ENCODE measurements around the gene CRISPLD2.
"Not testable (repeated sequence)": the region's sequence is repeated elsewhere in the genome, so short reads cannot be mapped to it uniquely, and the experiment has no call there.

The CRISPLD2 gene

DNA sequence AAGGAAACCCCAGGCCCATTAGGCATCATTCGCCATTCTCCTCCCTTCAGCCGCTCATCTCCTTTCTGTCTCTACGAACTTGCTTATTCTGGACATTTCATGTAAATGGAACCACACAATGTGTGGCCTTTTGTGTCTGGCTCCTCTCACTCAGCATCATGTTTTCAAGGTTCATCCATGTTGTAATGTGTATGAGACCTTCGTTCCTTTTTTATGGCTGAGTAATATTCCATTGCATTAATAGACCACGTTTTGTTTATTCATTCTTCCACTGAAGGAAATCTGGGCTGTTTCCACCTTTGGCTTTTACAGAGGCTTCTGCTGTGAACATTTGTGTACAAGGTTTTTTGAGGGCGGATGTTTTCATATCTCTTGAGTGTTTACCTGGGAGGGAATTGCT, 3.2 kb downstream of the CRISPLD2 start:
- no peak for DNase-seq

DNA sequence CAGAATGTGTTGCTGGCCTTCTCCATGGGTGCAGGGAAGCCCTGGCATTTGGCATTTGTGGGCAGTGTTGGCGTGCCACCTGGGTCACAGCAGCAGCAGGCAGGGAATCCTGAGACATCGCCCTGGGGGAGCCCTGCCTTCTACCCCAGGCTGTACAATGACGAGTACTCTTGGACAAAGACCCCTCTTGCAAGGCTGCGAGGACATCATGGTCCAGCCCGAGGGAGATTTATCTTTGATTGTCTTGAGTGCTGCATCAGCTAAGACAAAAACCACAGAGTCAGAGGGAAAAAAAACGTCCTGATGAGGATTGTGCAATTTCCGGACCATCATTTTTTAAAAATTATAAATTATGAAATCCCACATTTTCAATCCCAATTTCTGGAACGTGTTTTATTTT, 3.7 kb downstream of the CRISPLD2 start:
- no peak for DNase-seq

DNA sequence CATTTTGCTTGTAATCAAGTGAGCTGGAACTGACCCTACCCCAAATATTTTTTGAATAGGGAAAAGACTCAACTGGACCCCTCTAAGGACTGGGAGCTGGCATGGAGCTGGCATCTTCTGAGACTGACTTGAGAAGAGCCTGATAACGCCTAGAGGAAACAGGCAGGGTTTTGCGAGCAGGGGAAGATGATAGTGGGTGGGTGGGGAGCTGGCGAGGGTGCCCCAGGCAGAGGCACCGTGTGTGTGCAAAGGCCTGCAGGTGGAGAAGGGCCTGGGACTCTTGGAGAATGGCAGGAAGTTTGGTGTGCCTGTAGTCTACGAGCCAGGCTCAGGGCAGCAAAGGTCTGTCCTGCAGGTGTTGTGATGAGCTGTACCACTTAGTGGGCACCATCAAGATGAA, 4.1 kb downstream of the CRISPLD2 start:
- DNase-seq, result no peak

DNA sequence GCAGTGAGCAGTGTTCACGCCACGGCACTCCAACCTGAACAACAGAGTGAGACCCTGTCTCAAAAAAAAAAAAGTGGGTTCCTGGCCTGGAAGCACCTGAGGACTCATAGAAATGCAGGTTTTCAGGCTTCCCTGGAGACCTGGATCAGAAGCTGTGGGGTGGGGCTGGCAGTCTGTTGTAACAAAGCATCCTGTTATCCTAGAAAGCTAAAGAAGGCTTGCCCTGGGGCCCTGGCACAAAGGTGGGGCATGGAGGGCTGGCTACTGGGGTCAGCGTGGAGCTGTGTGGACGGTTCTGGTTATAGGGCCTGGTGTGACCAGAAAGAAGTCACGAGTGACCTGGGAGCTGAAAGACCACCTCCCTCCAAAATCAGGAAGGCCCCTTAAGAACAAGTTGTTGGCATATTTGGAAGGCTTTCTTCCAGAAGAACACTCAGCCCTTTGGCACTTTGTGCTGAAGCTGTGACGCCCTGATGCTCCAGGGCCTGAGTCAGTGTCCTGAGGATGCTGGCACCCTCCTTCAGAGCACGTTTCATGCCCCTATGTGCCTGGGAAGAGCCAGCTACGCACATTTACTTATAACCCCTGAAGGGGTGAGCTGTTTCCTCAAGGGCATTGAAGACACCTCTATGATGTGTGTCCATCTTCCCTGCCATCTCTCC, 6.2 kb downstream of the CRISPLD2 start:
- DNase-seq, result no peak

DNA sequence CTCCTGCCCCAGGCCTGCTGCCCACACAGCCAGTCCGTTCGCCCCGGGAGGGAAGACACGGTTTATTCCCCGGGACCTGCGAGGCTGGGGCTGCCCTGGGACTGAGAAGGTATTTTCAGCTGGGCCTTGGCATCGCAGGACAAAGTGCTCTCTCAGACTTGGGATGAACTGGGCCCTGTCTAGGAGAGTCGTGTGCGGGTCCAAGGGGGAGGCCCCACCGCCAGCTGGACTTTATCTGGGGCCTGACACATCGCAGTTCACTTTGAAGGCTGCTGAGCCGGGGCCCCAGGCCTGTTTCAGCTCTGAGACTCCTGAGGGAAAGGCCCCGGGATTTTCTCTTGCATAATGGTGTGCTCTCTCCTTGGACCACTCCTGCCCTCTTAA, 6.8 kb downstream of the CRISPLD2 start:
- DNase-seq, result no peak

DNA sequence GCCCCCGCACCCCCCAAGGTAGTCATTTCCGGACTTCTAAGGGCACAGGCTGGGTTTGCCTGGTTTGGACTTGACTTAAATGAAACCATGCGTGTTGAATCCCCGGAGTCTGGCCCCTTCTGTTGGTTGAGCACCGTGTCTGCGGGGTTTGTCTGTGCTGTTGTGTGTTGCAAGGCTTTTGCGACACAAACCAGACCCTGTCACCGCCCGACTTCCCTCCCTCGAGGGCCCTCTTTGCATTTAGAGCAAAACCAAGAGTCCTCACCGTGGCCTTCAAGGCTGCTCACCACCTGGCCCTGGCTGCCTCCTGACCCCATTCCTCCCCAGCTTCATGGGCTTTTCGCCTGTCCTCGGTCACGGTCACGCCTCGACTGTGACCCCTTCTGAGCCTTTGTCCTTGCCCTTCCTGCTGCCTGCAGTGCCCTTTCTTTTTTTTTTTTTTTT, 7.4 kb downstream of the CRISPLD2 start:
- no peak for DNase-seq

DNA sequence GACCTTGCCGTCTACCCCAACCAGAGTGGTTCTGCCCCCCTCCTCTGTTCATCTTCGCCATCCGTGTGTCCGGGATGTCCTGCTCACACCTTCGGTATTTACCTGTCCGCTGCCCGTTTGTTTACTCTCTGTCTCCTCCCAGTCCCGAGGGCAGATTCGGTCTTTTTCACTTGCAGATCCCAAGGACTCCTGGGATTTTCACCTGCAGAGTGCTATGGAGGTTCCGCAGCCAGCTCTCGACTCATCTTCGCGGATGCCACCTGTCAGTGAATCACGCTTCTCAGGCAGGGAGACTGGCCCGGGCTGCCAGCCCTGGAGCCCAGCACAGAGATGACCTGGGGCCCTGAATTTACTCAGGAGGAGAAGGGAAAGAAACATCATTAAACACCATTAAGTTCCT, 8.1 kb downstream of the CRISPLD2 start:
- DNase-seq, result no peak

DNA sequence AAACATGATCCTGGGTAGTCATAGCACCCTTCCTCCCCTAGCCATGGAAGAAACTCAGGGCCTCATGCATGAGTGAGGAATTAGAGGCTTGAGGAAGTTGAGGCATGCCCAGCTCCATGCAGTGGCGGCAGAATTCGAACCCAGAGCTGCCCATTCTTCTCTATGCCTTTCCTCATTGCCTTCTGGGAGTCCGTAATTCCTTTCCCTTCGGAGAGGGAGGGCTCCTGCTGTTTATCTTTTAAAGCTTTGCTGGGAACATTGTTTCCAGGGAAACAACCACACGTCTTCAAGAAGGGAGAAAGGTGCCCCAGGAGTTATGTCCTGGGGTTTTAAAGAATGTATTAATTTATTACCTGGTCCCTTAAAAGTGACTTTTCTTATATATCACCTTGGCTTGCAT, 8.5 kb downstream of the CRISPLD2 start:
- DNase-seq, result no peak

DNA sequence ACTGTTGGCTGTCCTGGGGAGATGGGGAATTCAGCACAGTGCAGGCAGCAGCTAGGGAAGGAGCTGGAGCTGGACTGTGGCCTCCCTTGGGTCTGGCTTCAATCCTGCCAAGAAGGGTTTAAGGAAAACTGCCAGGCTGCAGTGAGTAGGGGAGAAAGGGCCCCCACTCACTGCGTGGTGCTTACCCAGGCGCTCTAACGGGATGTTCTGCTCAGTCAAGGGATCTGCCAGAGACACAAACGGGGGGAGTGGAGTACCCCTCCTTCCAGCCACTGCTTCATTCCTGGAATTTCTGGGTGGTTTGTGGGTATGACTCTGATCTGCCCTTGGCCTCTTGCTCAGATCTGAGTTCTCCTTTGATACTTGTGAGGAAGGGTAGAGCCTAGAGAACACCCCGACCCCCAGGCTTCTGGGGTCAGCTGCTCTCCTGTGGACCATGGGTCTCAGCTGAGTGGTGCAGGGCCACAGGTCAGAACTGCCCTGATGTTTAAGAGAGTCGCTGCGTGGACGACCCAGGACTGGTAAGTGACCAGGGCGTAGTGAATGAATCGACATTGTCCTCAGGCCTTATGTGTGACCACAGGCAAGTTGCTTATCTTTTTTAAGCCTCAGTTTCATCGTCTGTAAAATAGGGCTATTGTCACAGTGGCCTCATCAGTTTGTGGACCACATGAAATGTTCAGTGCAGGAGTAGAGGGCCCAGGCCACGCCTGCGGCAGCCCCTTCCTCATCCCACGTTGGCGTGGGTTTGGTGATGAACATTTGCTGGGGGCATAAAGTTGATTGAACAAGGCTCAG, 9.6 kb downstream of the CRISPLD2 start:
- no peak for DNase-seq

DNA sequence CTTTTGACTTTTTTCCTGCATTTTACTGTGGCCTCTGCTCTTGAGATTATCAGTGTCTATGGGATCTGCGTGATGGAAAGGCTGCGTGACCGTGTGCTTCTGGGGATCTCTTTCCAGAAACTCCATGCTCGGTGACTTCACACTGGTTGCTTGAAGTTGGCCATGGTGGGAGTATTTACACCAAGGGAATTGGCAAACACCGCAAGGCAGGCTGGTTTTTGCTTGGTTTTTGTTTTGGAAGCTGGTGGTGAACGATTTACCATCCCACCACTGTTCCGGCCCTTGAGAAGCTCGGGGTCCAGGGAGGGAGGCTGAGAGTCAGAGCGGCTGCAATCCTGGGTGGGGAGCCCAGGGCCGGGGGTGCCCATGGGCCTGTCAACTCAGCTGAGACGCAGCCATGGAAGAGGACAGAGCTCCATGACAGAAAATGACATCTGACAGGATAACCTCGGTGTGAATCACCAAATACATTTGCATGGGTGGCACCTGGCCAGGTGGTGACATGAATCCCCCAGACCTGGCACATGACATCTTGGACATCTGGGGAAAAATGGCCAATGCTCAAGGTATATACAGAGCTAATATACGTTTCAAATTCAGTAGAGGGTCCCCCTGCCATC, 11.1 kb downstream of the CRISPLD2 start:
- DNase-seq, result no peak

DNA sequence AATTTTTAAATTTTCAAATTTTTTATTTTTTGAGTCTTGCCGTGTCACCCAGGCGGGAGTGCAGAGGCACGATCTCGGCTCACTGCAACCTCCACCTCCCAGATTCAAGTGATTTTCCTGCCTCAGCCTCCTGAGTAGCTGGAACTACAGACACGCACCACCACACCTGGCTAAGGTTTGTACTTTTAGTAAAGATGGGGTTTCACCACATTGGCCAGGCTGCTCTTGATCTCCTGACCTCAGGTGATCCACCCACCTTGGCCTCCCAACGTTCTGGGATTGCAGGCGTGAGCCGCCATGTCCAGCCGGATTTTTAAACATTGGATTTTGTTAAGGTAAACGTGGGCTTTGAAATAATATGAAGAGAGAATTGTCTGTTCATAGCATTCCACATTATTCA, 11.9 kb downstream of the CRISPLD2 start:
- DNase-seq, result not testable (repeated sequence)

DNA sequence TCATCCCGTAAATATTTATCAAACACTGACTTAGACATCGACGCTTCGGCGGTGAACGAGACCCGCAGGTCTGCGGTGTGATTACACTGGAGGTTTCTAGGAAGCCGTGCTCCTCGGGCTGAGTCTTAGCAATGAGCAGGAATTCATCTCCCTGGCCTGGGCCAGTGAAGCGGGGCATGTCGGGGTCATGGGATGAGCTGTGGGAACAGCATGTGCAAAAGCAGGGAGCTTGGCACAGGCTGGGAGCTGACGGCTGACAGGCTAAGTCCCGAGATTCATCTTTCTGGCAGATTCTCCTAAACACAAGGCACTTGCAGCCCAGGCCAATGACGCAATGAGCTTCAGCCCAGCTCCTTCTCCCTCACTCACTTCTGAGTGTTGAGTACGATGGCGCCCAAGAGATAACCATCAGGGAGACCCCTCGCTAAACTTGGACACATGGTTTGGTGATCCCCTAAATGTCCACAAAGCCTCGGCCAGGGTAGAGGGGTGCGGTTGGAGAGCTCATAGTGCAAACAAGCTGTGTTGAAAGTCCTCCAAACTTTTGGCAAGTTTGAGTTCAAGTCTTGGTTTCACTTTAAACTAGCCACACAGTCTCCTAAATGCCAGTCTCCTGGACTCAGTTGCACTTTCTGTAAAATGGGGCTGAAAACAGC, 12.8 kb downstream of the CRISPLD2 start:
- DNase-seq, result no peak

DNA sequence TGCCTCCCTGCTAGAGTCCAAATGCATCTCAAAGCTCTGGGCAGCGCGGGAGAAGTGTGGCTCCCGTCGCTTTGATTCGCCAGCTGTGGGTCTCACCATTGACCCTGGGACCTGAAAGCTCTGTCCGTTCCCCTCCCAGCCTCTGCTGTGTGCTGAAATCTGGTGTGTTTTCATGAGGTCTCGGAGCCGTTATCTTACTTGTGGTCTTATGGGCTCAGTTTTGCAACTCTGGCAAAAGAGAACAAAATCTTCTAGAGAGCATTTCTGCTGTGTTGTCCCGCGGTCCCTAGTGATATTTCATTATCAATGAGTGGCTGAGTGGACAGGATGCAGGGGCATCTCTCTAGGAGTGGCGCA, 13.3 kb downstream of the CRISPLD2 start:
- no peak for DNase-seq

DNA sequence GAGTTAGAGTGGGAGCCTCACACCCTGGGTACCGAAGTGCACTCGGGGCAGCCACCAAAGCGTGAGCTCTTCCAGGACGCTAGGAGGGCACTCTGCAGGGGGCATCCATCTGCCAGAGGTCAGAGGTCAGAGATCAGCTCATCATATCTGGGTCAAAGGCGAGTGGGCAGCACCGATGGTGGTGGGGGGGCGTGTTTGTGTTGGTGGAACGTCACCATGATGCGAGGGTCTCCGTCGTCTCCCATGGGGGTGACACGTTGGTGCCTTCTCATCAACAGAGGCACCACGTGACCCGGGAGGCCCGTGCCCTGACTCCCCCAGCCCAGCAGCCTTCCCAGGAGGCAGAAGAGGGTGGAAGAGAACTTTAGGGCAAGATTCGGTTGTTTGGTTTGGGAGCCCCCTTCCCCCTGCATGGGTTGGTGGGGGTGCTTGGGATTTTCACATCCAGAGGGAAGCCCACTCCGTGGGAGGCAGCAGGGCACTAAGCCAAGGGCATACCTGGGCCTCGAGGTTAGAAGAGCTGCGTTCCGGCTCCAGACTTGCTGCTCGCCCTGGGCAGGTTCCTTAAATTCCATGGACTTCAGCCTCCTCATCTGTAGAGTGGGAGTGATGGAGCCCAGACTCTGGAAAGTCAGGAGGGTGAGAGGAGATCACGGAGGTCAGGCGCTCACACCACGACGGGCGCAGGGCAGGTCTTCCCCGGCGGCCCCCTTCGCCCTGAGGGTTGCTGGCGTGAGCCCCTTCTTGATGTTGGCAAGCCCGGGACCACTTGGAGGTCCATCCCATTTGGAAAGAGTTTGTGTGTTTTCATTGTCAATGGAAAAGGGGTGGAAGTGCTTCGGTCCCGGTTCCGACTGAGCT, 14.0 kb downstream of the CRISPLD2 start:
- no peak for DNase-seq

DNA sequence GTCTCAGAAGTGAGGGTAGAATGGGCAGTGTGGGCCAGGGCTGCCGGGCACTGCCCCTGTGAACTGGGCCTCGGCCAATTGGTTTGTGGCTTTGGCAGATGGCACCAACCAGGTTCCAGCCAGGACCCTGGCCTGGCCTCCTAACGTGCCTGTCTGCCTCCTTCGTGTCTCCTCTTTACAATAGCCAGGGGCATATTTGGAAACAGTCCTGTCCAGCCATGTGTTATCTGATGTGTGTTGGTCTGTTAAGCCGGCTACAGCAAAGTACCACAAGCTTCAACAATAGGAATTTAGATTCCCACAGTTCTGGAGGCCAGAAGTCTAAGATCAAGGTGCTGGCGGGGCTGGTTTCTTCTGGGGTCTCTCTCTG, 14.6 kb downstream of the CRISPLD2 start:
- no peak for DNase-seq

DNA sequence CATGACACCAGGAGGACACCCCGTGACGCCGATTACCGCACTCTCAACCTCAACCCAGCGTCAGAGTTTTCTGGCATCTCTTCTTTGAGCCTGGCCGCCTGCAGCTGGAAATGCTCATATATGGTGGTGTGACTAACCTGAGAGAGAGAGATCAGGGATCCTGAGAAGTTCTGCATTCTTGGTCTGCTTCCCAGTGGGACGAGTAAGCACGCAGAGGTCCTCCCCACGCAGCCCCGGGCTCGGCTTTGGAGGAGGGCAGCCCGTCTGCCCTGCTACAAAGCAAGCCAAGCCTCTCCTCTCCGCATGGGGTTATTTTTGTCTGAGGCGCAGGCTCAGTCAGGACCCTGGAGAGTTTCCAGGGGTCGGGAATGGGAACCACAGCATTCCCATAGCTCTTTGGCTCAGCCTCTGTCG, 16.5 kb downstream of the CRISPLD2 start:
- no peak for DNase-seq

DNA sequence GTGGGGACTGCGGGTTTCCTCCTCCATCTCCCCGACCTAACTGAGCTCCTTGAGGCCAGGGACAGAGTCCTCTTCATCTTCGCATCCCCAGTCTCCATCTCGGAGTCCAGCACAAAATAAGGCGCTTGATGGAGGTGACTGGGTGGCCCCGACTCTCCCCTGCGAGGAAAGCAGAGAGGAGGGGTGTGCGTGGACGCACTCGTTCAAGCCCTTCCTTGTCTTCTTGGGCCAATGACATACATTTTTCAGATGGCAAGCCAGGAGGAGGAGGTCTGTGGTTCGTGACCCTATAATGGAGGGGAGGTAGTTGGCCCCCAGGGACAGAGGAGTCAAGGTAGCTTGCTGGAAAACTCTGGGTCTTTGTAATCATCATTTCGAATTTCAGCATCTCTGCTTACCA, 17.2 kb downstream of the CRISPLD2 start:
- no peak for DNase-seq

DNA sequence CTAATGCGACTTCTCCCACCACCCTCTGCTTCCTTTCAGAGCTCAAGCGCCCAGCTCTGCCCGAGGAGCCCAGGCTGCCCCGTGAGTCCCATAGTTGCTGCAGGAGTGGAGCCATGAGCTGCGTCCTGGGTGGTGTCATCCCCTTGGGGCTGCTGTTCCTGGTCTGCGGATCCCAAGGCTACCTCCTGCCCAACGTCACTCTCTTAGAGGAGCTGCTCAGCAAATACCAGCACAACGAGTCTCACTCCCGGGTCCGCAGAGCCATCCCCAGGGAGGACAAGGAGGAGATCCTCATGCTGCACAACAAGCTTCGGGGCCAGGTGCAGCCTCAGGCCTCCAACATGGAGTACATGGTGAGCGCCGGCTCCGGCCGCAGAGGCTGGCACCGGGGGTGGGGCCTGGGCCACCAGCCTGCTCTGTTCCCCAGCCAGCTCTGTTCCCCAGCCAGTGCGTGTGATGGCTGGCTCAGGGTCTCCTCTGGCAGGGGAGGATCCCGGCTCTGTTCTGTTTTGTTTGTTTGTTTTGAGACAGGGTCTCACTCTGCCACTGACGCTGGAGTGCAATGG, 18.7 kb downstream of the CRISPLD2 start:
- DNase-seq, result no peak

DNA sequence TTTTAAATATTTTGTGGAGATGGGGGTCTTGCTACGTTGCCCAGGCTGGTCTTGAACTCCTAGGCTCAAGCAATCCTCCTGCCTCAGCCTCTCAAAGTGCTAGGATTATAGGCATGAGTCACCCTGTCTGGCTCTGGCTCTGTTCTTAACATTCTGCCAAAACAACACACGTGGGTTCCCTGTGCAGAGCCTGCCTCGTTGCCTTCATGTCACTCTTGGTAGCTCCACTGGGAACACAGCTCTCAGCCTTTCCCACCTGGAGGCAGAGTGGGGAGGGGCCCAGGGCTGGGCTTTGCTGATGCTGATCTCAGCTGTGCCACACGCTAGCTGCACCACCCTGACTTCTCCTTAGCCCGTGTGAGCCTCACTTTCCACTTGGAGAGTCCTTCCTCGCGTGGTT, 19.3 kb downstream of the CRISPLD2 start:
- no peak for DNase-seq

DNA sequence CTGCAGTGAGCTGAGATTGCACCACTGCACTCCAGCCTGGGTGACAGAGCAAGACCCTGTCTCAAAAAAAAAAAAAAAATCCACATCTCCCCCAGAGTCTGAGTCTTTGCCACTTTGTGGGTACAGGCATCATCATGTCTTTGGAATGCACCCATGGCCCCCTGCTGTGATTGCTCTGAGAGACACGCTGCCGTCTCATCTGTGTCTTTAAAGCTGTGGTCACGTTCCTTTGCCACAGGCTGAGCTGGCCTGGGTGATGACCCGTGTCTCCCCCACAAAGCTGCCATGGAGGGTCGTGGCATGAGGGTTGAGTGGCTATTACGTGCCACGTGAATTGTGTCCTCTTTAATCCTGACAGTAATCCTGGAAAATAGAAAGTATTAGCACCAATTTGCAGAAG, 20.2 kb downstream of the CRISPLD2 start:
- no peak for DNase-seq

DNA sequence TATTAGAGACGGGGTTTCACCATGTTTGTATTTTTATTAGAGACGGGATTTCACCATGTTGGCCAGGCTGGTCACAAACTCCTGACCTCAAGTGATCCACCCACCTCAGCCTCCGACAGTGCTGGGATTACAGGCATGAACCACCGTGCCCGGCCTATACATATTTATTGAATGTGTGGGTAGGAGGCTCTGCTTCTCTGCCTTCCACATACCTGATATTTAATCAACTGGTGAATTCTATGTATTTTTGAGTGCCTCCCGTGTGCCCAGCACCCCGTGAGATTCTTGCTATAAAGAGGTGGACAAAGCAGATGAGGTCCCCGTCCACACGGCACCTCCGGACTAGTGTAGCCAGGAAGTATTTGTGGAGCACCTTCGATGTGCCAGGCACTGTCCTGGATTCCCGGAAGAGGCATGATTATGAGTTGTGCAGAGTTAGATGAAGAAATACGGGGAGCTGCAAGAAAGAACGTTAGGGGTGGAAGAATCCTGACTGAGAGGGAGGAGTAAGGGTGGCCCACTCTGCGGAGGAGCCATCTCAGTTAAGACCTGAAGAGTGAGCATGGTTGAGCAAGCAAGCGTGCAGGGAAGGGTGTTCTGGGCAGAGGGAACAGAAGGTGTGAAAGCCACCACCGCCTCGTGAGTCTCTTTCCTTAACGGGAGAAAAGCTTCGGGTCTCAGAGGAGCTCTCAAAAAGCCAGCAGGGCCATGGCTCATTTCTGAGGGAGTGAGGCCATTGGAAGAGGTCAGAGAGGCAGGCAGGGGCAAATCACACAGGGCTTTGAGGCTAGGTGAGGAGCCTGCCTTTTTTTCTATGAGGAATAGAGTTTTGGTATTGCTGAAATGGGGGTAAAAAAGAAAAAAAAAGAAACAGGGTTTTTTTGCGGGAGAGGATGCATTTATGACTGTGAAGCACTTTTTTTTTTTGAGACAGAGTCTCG, 21.2 kb downstream of the CRISPLD2 start:
- no peak for DNase-seq
